Activated T-cell treated with anti-CD3 and anti-CD28 coated beads for 24 hours (primary cell): ENCODE measurements around the gene NOSTRIN.
"Not testable (repeated sequence)": the region's sequence is repeated elsewhere in the genome, so short reads cannot be mapped to it uniquely, and the experiment has no call there.

ENCODE experiments used
- DNase-seq: peaks from one replicate; pipeline ENCODE4 v3.0.0-alpha.2; 2020; ENCODE audit warnings: low read depth

NOSTRIN gene

GRCh38 chr2:168882163-168882562 is 79.7 kb downstream of the NOSTRIN start:
- DNase-seq: not testable (repeated sequence)

- no peak for DNase-seq
Observed at GRCh38 chr2:168884975-168885374, 82.5 kb downstream of the NOSTRIN start.

DNA sequence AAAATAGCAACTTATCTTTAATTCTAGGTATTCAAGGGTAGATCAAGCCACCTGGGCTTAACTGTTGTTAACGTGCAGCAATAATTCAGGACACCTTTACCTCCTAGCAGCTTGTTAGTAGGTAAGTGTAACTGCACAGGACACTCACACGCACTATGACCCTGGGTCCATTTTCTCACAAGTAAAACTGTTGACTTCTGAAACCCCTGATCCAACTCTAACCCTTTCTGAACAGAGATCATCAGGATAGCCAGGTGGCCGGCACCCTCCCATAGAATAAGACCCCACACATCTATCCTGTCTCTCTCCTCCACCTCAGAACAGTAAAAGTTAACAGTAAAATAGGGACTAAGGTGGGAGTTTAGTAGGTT is 87.2 kb downstream of the NOSTRIN start:
- no peak for DNase-seq

DNA sequence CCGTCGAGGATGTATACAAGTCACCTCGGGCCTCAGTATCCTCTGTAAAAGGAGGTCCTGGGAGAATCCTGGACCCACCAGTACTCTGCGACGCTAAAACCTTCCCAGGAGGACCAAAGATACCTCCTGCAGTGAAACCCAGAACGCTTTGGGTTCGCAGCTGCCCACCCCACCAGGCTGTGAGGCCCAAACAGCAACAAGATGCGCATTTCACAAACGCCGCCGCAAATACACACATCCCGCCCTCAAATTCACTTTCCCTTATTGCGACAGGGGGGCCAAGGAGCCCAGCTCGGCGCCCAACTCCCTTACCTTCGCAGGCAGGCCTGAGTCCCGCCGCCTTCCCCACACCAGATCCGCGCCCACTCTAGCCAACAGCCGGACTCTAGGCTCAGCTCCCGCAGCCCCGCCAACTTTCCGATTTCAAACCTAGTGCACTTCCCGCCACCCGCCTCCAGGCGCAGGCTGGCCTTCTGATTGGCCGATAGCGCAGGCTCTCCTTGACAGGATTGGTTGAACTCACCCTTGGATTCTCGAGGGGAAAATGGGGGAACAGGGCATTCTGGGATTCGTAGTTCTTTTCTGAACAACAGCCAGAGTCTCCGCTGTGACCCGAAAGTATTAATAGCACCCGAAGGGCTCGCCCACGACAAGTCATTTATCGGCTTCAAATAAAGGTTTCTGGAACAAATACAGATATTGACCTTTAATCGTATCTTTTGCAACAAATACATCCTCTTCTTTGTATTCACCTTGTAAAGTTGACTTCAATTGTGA is 87.8 kb downstream of the NOSTRIN start, which contains the start of gene SPC25:
Gene SPC25 (minus strand): TSS at position 425 of the 777 bp plus-strand sequence. CDS start 911 bp downstream, outside the sequence.
- DNase-seq: peak; percentile 83

- DNase-seq: no peak
Observed at GRCh38 chr2:168892327-168892726, 89.9 kb downstream of the NOSTRIN start.

DNA sequence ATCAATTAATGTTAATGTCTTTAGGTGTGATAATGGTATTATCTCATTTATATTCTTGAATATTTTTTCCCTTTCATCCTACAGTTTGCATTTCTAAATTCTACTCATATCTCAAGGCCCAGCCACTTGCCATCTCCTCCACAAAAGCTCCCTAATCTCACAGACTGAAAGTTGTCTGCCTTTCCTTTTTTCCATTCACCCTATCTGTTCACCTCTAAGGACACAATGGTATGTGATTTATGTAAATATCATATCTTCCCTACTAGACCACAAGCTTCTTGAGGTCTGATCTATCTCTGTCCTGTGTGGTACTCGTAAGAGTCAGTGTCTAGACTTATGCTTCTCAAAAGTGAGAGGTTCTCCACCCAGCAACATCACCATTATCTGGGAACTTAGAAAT is 91.7 kb downstream of the NOSTRIN start:
- no peak for DNase-seq

- DNase-seq: no peak
Observed at GRCh38 chr2:168894720-168895119, 92.3 kb downstream of the NOSTRIN start.

GRCh38 chr2:168895771-168896170 is 93.3 kb downstream of the NOSTRIN start:
- no peak for DNase-seq

DNA sequence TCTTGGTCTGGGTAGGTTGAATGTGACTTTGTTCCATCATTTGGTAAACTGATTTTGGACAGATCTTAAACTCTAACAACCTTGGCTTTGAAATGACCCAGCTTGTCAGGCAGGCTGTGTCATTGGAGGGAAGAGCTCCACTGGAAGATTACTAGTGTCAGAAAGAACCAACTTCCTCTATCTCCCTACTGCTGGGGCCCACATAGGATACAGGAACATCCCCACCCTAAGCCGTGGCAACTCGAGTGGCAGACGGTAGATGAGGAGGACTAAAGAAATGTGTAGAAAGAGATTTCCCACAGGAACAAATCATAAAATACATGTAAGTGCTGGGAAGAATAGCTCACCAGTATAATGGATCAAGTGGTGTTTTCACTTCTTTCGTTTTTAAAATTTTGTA is 94.3 kb downstream of the NOSTRIN start:
- no peak for DNase-seq

GRCh38 chr2:168897449-168897848 is 95.0 kb downstream of the NOSTRIN start:
- DNase-seq: no peak

DNA sequence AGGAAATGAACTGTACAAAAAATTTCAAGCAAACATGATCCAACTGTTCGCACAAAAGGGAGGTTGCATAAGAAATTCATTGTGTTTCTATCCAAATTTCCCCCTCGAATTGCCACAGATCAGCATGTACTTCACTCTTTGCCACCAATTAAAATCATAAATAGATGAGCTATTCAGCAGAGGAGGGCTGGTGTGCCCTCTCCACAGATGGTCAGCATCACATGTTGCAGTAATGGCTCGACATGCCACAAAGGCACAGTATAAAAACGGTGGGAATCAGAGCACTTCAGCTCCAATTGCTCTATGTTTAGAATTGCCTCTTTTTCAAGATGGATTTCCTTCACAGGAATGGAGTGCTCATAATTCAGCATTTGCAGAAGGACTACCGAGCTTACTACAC is 98.6 kb downstream of the NOSTRIN start, which contains the start of gene G6PC2:
Gene G6PC2 (plus strand): TSS at position 289 of the 400 bp plus-strand sequence. CDS start 41 bp downstream, at position 330.
- no peak for DNase-seq

- no peak for DNase-seq
Observed at GRCh38 chr2:168903888-168904287, 101.5 kb downstream of the NOSTRIN start.

- no peak for DNase-seq
Observed at GRCh38 chr2:168904358-168904757, 101.9 kb downstream of the NOSTRIN start.

DNA sequence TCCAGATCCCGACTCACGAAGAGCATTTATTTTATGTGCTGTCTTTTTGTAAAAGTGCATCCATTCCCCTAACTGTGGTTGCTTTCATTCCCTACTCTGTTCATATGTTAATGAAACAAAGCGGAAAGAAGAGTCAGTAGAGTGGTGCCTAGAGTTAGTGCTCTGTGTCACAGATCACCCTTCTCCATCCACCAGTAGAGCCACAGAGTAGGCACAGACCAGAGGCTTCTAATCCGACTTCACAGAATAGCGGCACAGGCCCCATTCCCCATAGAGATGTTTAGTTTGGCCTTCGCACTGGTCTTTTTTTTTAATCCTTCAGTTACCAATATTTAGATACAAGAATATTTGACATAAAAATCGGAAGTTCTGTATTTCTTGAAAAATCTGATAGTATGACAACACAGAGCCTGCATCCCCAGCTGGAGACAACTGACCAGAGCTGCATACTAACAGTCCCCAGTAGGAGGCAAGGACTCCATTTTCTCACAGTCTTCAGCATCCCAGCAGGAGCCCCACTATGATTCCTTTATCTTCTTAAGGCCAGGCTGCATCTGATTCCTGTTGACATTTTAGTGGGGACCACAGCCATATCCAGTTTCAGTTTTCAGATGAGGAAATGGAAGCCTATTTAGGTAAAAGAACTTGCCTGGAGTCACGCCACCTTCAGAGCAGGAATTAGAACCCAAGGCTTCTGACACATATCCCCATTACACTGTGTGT is 105.7 kb downstream of the NOSTRIN start:
- no peak for DNase-seq

GRCh38 chr2:168910330-168910729 is 107.9 kb downstream of the NOSTRIN start:
- DNase-seq: no peak

DNA sequence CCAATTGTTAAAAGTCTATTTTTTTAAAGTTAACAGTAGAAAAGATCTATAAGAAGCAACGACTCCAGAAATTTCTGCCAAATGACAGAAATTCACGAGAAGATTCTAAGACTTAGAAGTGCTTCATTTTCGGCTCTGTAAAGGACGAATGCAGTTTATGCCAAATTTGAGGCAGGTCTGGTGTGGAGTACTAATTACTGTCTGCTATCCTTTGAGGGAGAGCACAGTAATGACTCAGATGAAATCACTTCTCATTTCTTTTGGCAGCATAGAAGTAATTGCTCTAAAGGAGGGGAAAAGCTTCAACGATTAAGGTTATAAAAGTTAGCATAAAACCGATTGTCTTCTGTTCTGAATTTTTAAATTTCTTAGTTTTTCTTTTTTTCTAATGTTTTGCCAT is 110.0 kb downstream of the NOSTRIN start:
- DNase-seq: no peak

DNA sequence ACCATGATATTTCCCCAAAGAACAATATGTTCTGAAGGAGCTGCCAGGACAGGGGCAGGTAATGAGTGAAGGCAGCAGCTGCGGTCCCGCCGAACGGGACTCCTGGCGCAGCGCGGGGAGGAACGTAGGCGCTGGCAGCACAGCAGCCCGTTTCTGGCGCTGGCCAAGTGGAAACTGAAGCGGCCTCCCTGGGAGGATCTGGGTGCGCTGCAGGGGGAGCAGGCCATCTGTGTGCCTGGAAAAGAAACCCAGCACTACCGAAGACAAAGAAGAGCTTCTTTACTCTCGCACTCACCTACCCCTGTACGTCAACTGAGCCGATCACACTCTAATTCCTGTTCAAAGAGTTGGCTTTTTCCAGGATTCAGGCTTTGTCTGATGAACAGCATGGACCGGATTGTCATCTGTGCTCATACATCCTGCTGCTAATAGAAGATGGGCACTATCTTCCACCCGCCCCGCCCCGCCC is 110.5 kb downstream of the NOSTRIN start:
- DNase-seq: no peak

DNA sequence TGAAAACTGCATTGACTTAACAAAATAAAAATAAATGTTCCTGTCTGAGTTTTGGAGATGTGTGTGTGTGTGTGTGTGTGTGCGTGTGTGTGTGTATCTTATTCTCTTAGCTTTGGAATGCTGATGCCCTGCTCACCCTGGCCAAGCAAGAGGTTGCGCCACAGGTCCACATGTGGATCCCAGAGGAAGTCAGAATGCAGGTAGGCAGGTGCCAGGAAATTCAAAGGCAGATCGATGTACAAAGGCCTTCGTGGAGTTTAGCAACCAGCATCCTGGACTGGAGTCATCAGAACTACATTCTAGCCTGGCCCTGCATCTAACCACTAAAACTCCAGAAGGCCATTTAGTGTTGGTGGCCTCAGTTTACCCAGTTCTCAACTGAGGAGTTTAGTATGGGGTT is 111.1 kb downstream of the NOSTRIN start:
- DNase-seq: no peak
